Glutamatergic neuron (in vitro differentiated cells): Measurements from ENCODE around the gene USP35. TPM values are rescaled to one million over a fixed set of nuclear protein-coding genes. Genes with fewer than 3 reads are reported as not detected.
A peak's percentile ranks its signal among the peaks of the same experiment; 100 is the strongest.

ENCODE experiments used
- DNase-seq: peaks from one replicate; pipeline ENCODE4 v3.0.0; 2022
- H3K27ac Mint-ChIP-seq: one replicate; pipeline ENCODE4 v1.8.0; 2020; ENCODE audit warnings: mild to moderate bottlenecking, mixed read lengths, inconsistent platforms; ENCODE audit not compliant: unreplicated experiment
- H3K27me3 Mint-ChIP-seq: one replicate; pipeline ENCODE4 v1.8.0; 2020; ENCODE audit warnings: mild to moderate bottlenecking, moderate library complexity, mixed read lengths, inconsistent platforms; ENCODE audit not compliant: unreplicated experiment
- H3K36me3 Mint-ChIP-seq: one replicate; pipeline ENCODE4 v1.8.0; 2020; ENCODE audit warnings: mild to moderate bottlenecking, mixed read lengths, inconsistent platforms; ENCODE audit not compliant: unreplicated experiment
- H3K4me1 Mint-ChIP-seq: one replicate; pipeline ENCODE4 v1.8.0; 2020; ENCODE audit warnings: mild to moderate bottlenecking, low read depth, mixed read lengths, inconsistent platforms; ENCODE audit not compliant: unreplicated experiment
- H3K4me3 Mint-ChIP-seq: one replicate; pipeline ENCODE4 v1.8.0; 2020; ENCODE audit warnings: mild to moderate bottlenecking, mixed read lengths, inconsistent platforms; ENCODE audit not compliant: unreplicated experiment
- H3K9me3 Mint-ChIP-seq: one replicate; pipeline ENCODE4 v1.8.0; 2020; ENCODE audit warnings: mild to moderate bottlenecking, moderate library complexity, mixed read lengths, inconsistent platforms; ENCODE audit not compliant: unreplicated experiment
- CTCF ChIP-seq: fragments of 200-600 bp; sonication (generic); IDR thresholded peaks from one replicate; pipeline ENCODE4 v1.5.0; 2021; ENCODE audit not compliant: partially characterized antibody, unreplicated experiment
- total RNA-seq: library from RNA; stranded (reverse); fragmentation: NEBNext Ultra II Directional; extraction: Animal tissue kit (Norgen Biotek cat#: 25700); gene quantifications from one replicate; pipeline ENCODE4 v1.2.1, GENCODE V29; 2021; ENCODE audit not compliant: unreplicated experiment

Gene USP35
- total RNA-seq, 1 donor from 2014 or later = 34.2 TPM

GRCh38 chr11:78177216-78177615, 11.5 kb upstream of the USP35 start:
- no peaks in the 10 kb centered on the region for H3K4me1 Mint-ChIP-seq
- DNase-seq = no peak
- peaks cover 25% of the 10 kb centered on the region for H3K36me3 Mint-ChIP-seq
- H3K9me3 Mint-ChIP-seq = peaks cover 1% of the 10 kb centered on the region
- no peak for TF ChIP-seq CTCF
- H3K27ac Mint-ChIP-seq = no peak overlapping the region
- H3K27me3 Mint-ChIP-seq = peaks cover 6% of the 10 kb centered on the region
- H3K4me3 Mint-ChIP-seq = no peak overlapping the region

GRCh38 chr11:78179459-78180071, 9.2 kb upstream of the USP35 start:
- peak overlapping the region; percentile 1 for H3K27ac Mint-ChIP-seq
- H3K9me3 Mint-ChIP-seq = peaks cover 1% of the 10 kb centered on the region
- no peak for TF ChIP-seq CTCF
- DNase-seq = no peak
- peaks cover 4% of the 10 kb centered on the region for H3K27me3 Mint-ChIP-seq
- peaks cover 13% of the 10 kb centered on the region for H3K36me3 Mint-ChIP-seq
- no peak overlapping the region for H3K4me3 Mint-ChIP-seq
- no peaks in the 10 kb centered on the region for H3K4me1 Mint-ChIP-seq

GRCh38 chr11:78180751-78181150, 8.0 kb upstream of the USP35 start:
- Mint-ChIP-seq H3K9me3 (peaks cover 1% of the 10 kb centered on the region), H3K4me3 (no peak overlapping the region), H3K4me1 (no peaks in the 10 kb centered on the region), H3K27ac (no peak overlapping the region), H3K36me3 (peaks cover 13% of the 10 kb centered on the region), H3K27me3 (peaks cover 4% of the 10 kb centered on the region)
- no peak for DNase-seq
- TF ChIP-seq CTCF = no peak

DNA sequence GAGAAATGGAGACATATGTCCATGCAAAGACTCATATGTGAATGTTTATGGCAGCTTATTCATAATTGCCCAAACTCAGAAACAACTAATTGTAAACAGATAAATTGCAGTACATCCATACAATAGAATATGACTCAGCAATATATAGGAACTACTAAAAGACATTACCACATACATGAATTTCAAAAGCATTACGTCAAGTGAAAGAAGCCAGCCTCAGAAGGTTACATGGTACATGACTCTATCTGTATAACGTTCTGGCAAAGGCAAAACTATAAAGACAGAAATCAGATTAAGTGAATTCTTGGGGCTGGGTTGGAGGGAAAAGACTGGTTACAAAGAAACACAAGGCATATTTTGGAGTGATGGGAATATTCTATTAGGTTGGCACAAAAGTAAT, 7.5 kb upstream of the USP35 start:
- Mint-ChIP-seq H3K4me3 (no peak overlapping the region), H3K27me3 (peaks cover 4% of the 10 kb centered on the region), H3K36me3 (peaks cover 13% of the 10 kb centered on the region), H3K4me1 (no peaks in the 10 kb centered on the region), H3K27ac (no peak overlapping the region), H3K9me3 (peaks cover 1% of the 10 kb centered on the region)
- DNase-seq = no peak
- no peak for TF ChIP-seq CTCF

DNA sequence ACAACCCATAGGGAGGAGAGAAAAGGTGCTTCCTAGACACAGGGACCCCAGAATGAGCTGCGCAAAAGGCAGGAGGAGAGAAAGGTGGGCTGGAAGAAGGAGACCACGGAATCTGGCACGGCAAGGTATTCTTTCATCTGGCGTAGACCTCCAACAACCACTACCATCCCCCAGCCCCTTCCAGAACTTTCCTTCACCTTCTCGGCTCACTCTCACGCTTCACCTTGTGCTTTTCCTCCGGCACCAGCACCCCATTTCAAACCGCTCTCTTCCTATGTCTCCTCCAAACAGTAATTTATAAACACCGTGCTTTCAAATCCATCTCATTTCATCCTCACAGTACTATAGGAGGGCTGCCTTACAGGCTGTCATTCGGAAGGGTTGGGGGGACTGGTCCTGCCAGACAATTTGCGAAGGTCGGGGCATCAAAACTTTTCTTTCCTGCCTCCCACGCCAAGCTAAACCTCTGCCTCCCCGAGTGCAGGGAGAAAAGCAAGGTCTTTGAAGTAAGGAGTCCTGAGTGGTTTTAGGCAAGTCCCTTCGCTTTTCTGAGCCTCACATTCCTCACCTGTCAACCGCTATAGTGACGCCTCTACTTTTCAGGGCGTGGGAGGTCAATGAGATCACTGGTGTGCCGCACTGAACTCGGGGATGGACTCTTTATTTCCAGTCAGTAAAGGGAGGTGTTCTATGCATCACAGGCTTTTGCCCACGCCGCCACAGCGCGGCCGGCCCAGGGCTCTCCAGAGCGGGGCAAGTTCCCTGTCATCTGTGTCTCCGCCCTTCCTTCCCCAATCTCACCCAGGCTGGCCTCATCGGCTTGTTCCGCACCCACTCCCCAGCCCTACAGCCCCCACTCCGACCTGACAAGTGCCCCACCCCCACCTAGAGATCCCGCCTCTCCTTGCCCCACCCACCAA, 1.1 kb upstream of the USP35 start:
- DNase-seq = no peak
- H3K27me3 Mint-ChIP-seq = peaks cover 12% of the 10 kb centered on the region
- peak overlapping the region; percentile 70 for H3K27ac Mint-ChIP-seq
- peaks cover 25% of the 10 kb centered on the region for H3K4me1 Mint-ChIP-seq
- no peak for TF ChIP-seq CTCF
- H3K4me3 Mint-ChIP-seq = peak overlapping the region; percentile 93
- H3K36me3 Mint-ChIP-seq = no peaks in the 10 kb centered on the region
- peaks cover 8% of the 10 kb centered on the region for H3K9me3 Mint-ChIP-seq
